COLO668 (cell line): ENCODE data around the gene TMEM212.
"Not testable (repeated sequence)": the region's sequence is repeated elsewhere in the genome, so short reads cannot be mapped to it uniquely, and the experiment has no call there.

Experiments
- DNase-seq: peaks from one replicate; lab custom pipeline; 2025; ENCODE audit not compliant: unreplicated experiment; lab: John Stamatoyannopoulos, UW

TMEM212 gene

GRCh38 chr3:171854649-171855305, 11.6 kb downstream of the TMEM212 start:
- no peak for DNase-seq

- not testable (repeated sequence) for DNase-seq
Observed at GRCh38 chr3:171858770-171859169, 15.6 kb downstream of the TMEM212 start.

GRCh38 chr3:171860830-171861535, 17.8 kb downstream of the TMEM212 start:
- no peak for DNase-seq

- no peak for DNase-seq
Observed at GRCh38 chr3:171862392-171862791, 19.2 kb downstream of the TMEM212 start.

- no peak for DNase-seq
Observed at GRCh38 chr3:171862993-171863521, 19.9 kb downstream of the TMEM212 start.

GRCh38 chr3:171863920-171864319, 20.8 kb downstream of the TMEM212 start:
- DNase-seq: no peak

- DNase-seq: no peak
Observed at GRCh38 chr3:171865191-171865865, 22.2 kb downstream of the TMEM212 start.

- no peak for DNase-seq
Observed at GRCh38 chr3:171867981-171868380, 24.8 kb downstream of the TMEM212 start.

GRCh38 chr3:171871392-171872274, 28.5 kb downstream of the TMEM212 start:
- DNase-seq: no peak

GRCh38 chr3:171873580-171873979, 30.4 kb downstream of the TMEM212 start:
- DNase-seq: no peak

- DNase-seq: no peak
Observed at GRCh38 chr3:171874251-171874681, 31.1 kb downstream of the TMEM212 start.

- no peak for DNase-seq
Observed at GRCh38 chr3:171874879-171875278, 31.7 kb downstream of the TMEM212 start.

GRCh38 chr3:171875923-171876412, 32.8 kb downstream of the TMEM212 start:
- no peak for DNase-seq

GRCh38 chr3:171876680-171877147, 33.6 kb downstream of the TMEM212 start:
- no peak for DNase-seq

GRCh38 chr3:171878461-171879225, 35.5 kb downstream of the TMEM212 start:
- no peak for DNase-seq

GRCh38 chr3:171879472-171879871, 36.3 kb downstream of the TMEM212 start:
- no peak for DNase-seq

GRCh38 chr3:171880101-171880870, 37.1 kb downstream of the TMEM212 start:
- DNase-seq: no peak

GRCh38 chr3:171881251-171881650, 38.1 kb downstream of the TMEM212 start:
- DNase-seq: no peak
